Measurements from ENCODE around the gene DNAAF9. TPM values are rescaled to one million over a fixed set of nuclear protein-coding genes. Genes with fewer than 3 reads are reported as not detected.

DNAAF9 gene
- total and polyA plus RNA-seq, 2 of the 4 experiments (the other 2 are of a cell fraction) = 7.9 to 8.2 TPM

DNA sequence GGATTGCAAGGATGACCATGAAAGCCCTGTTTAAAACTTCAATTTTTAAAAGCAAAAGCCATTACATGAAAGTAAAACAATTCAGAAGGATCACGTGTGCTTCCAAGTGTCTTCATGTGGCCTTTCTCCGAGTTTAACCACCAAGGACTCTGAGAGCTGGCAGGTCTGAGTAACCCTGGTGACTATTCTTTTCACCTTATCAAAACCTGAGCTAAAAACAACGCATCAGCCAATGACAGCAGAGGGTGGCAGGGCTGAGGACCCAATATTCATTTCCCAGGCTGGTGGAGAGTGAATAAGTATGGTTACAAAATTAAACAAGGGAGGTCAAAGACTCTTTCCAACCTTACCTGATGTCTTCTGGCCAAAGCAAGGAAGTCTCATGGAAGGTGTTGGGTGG is 46.7 kb downstream of the DNAAF9 start:
- DNase-seq = no peak
- H3K4me2 ChIP-seq (ENCODE audit: low read depth, low read length) = no peak overlapping the region
- H4K8ac ChIP-seq (ENCODE audit: low read depth in 2 of 2, low read length in 2 of 2) = no peak overlapping the region
- POLR2A ChIA-PET (ENCODE audit: unreplicated experiment) = no interaction called here
- H4K91ac ChIP-seq (ENCODE audit: insufficient read depth, low read depth, low read length) = no peak overlapping the region
- H3K23ac ChIP-seq (ENCODE audit: low read depth, low read length) = no peak overlapping the region
- H3K9ac ChIP-seq (ENCODE audit: low read depth, low read length) = no peak overlapping the region
- H2BK5ac ChIP-seq (ENCODE audit: low read depth, low read length, poor library complexity, severe bottlenecking) = no peak overlapping the region
- no peaks in the 10 kb centered on the region for H3K9me3 ChIP-seq (ENCODE audit: control insufficient read depth, insufficient read depth, low read length)
- CTCF ChIA-PET = no interaction called here
- H2BK120ac ChIP-seq (ENCODE audit: low read depth, low read length) = no peak overlapping the region
- H2BK15ac ChIP-seq (ENCODE audit: low read depth, low read length) = no peak overlapping the region
- H3K9me1 ChIP-seq (ENCODE audit: insufficient read depth, low read length) = no peaks in the 10 kb centered on the region
- no peak overlapping the region for H2BK20ac ChIP-seq (ENCODE audit: low read depth, low read length)
- 83% methylated on average over 2 of the region's 3 CpGs; no CpG with 5 or more reads in 1 of the 2 experiments for WGBS, 2 experiments (ENCODE audit: extremely low coverage in 2 of 2, insufficient read length in 1 of 2)
- H3K4me3 ChIP-seq (ENCODE audit: insufficient read depth, low read depth, low read length) = no peak overlapping the region
- no peak overlapping the region for H3K56ac ChIP-seq (ENCODE audit: extremely low read depth, insufficient read depth, low read length)
- no peak overlapping the region for H2AFZ ChIP-seq (replicated peaks; ENCODE audit: low read length, poor library complexity)
- no peak overlapping the region for H3K4ac ChIP-seq (ENCODE audit: low read depth, low read length)
- ATAC-seq (ENCODE audit: low read depth) = no peak
- peaks cover 17% of the 10 kb centered on the region for H3K36me3 ChIP-seq (ENCODE audit: control insufficient read depth, insufficient read depth, low read length)
- H2AK5ac ChIP-seq (ENCODE audit: low read depth, low read length) = no peak overlapping the region
- H3K18ac ChIP-seq (ENCODE audit: low read depth, low read length) = no peak overlapping the region
- H4K5ac ChIP-seq (ENCODE audit: low read depth, low read length) = no peak overlapping the region
- no TSS peak for BruUV-seq (replicated peaks)
- H3K79me1 ChIP-seq (ENCODE audit: low read depth in 1 of 2, low read length in 2 of 2) = no peaks in the 10 kb centered on the region
- no peaks in the 10 kb centered on the region for H3K4me1 ChIP-seq (ENCODE audit: control insufficient read depth, insufficient read depth, low read length)
- H3K27ac ChIP-seq (ENCODE audit: insufficient read depth, low read length) = no peak overlapping the region
- no peak overlapping the region for H3K14ac ChIP-seq (replicated peaks; ENCODE audit: low read depth, low read length)
- no peaks in the 10 kb centered on the region for H3K27me3 ChIP-seq (ENCODE audit: control insufficient read depth, insufficient read depth, low read length)
- TF ChIP-seq CEBPB (IDR thresholded peaks at IDR 0.05; ENCODE audit: low read depth, low read length) = no peak
- TF ChIP-seq RAD21 (IDR thresholded peaks at IDR 0.05; ENCODE audit: low read length) = no peak
- no peak for TF ChIP-seq FOS (IDR thresholded peaks at IDR 0.05; ENCODE audit: low read depth, low read length)
- in situ Hi-C loops (cut with MboI; ENCODE audit: low sequenced_read_pairs) (no loop called here), dilution Hi-C loops (cut with HindIII; ENCODE audit: low sequenced_read_pairs, unreplicated experiment) (no loop called here), intact Hi-C loops (cut with micrococcal nuclease) (no loop called here)
- no peaks in the 10 kb centered on the region for H4K20me1 ChIP-seq (ENCODE audit: insufficient read depth, low read length)
- no peak overlapping the region for H2AK9ac ChIP-seq (replicated peaks; ENCODE audit: low read depth, low read length, poor library complexity)

Measured in IMR-90 (cell line).